Ishikawa (cell line): Measurements from ENCODE around the gene IGF1R.

Source experiments
- CEBPB ChIP-seq: IDR thresholded peaks from 2 replicates; pipeline ENCODE4 v1.6.1; 2012
- CREB1 ChIP-seq: IDR thresholded peaks from 2 replicates; pipeline ENCODE4 v1.6.1; 2012; ENCODE audit warnings: low read depth
- EGR1 ChIP-seq: IDR thresholded peaks from 2 replicates; pipeline ENCODE4 v1.6.1; 2012
- EP300 ChIP-seq: IDR thresholded peaks from 2 replicates; pipeline ENCODE4 v1.6.1; 2012; ENCODE audit warnings: borderline replicate concordance
- FOXM1 ChIP-seq: IDR thresholded peaks from 2 replicates; pipeline ENCODE4 v1.6.1; 2012; ENCODE audit warnings: low read depth, borderline replicate concordance
- MAX ChIP-seq: IDR thresholded peaks from 2 replicates; pipeline ENCODE4 v1.6.1; 2012
- NFIC ChIP-seq: IDR thresholded peaks from 2 replicates; pipeline ENCODE4 v1.6.1; 2012
- RAD21 ChIP-seq: IDR thresholded peaks from 2 replicates; pipeline ENCODE4 v1.6.1; 2012; ENCODE audit warnings: low read depth
- REST ChIP-seq: IDR thresholded peaks from 2 replicates; pipeline ENCODE4 v1.6.1; 2012; ENCODE audit warnings: low read depth, mild to moderate bottlenecking
- TAF1 ChIP-seq: IDR thresholded peaks from 2 replicates; pipeline ENCODE4 v1.6.1; 2012; ENCODE audit warnings: low read depth, mild to moderate bottlenecking
- TCF12 ChIP-seq: IDR thresholded peaks from 2 replicates; pipeline ENCODE4 v1.6.1; 2012; ENCODE audit warnings: low read depth
- TEAD4 ChIP-seq: IDR thresholded peaks from 2 replicates; pipeline ENCODE4 v1.6.1; 2012
- USF1 ChIP-seq: IDR thresholded peaks from 2 replicates; pipeline ENCODE4 v1.6.1; 2012
- YY1 ChIP-seq: IDR thresholded peaks from 2 replicates; pipeline ENCODE4 v1.6.1; 2012; ENCODE audit warnings: low read depth
- ZBTB7A ChIP-seq: IDR thresholded peaks from 2 replicates; pipeline ENCODE4 v1.6.1; 2012; ENCODE audit warnings: low read depth

Gene IGF1R

GRCh38 chr15:98694161-98694560 is 45.8 kb downstream of the IGF1R start:
- no peak for TF ChIP-seq NFIC
- TF ChIP-seq YY1, result no peak
- no peak for TF ChIP-seq EGR1
- TF ChIP-seq MAX, result no peak
- TF ChIP-seq CREB1, result no peak
- TF ChIP-seq USF1, result no peak
- TF ChIP-seq EP300, result no peak
- TF ChIP-seq ZBTB7A, result no peak
- no peak for TF ChIP-seq CEBPB

GRCh38 chr15:98698792-98699191 is 50.5 kb downstream of the IGF1R start:
- TF ChIP-seq NFIC (no peak), EGR1 (no peak), CEBPB (no peak), FOXM1 (no peak), MAX (no peak)

GRCh38 chr15:98699591-98700424 is 51.5 kb downstream of the IGF1R start:
- TF ChIP-seq YY1 (no peak), CEBPB (no peak), ZBTB7A (no peak), RAD21 (no peak), MAX (no peak), TAF1 (no peak), TCF12 (no peak), TEAD4 (no peak), CREB1 (no peak), EP300 (no peak), REST (no peak), NFIC (no peak), EGR1 (no peak), USF1 (no peak), FOXM1 (no peak)

- TF ChIP-seq FOXM1, result no peak
- no peak for TF ChIP-seq MAX
- no peak for TF ChIP-seq ZBTB7A
Measured at GRCh38 chr15:98700519-98700918, 52.2 kb downstream of the IGF1R start.

GRCh38 chr15:98703126-98703685 is 54.9 kb downstream of the IGF1R start:
- TF ChIP-seq TEAD4 (no peak), USF1 (no peak), EGR1 (no peak), RAD21 (no peak), MAX (no peak), YY1 (no peak), NFIC (no peak), ZBTB7A (no peak), FOXM1 (no peak)

GRCh38 chr15:98705070-98705469 is 56.7 kb downstream of the IGF1R start:
- TF ChIP-seq FOXM1 (no peak), ZBTB7A (no peak), CREB1 (no peak), REST (no peak), EGR1 (no peak), CEBPB (no peak), EP300 (no peak), RAD21 (no peak), NFIC (no peak), TCF12 (no peak), USF1 (no peak), MAX (no peak), TEAD4 (no peak), TAF1 (no peak), YY1 (no peak)
